Astrocyte (in vitro differentiated cells and primary cell): ENCODE results near the gene PCSK5.

Source experiments
- EZH2 ChIP-seq: IDR thresholded peaks from 2 replicates; pipeline ENCODE4 v1.6.1; 2012; ENCODE audit warnings: mild to moderate bottlenecking, low read length, inconsistent platforms; ENCODE audit not compliant: insufficient read depth
- TF ChIP-seq, protein P1 (sequence below): IDR thresholded peaks from 2 replicates; pipeline ENCODE4 v1.5.1; 2011; ENCODE audit warnings: low read depth, mild to moderate bottlenecking, inconsistent platforms, low read length, moderate library complexity; ENCODE audit not compliant: insufficient read depth

DNA sequence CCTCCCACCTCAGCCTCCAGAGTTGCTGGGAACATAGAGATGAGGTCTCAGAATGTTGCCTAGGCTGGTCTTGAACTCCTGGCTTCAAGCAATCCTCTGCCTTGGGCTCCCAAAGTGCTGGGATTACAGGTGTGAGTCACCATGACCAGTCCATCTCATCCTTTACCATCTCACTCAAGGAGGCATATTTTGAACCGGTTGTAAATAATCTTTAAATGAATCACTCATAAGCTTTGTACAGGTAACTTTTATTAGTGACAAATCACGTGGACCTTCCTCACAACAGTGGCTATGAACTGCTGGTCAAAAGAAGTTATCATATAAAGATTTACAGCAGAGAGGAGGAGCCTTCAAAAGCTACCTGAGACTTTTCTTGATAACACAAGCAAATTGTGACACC lies 433.0 kb downstream of the PCSK5 start:
- TF ChIP-seq, protein P1, sequence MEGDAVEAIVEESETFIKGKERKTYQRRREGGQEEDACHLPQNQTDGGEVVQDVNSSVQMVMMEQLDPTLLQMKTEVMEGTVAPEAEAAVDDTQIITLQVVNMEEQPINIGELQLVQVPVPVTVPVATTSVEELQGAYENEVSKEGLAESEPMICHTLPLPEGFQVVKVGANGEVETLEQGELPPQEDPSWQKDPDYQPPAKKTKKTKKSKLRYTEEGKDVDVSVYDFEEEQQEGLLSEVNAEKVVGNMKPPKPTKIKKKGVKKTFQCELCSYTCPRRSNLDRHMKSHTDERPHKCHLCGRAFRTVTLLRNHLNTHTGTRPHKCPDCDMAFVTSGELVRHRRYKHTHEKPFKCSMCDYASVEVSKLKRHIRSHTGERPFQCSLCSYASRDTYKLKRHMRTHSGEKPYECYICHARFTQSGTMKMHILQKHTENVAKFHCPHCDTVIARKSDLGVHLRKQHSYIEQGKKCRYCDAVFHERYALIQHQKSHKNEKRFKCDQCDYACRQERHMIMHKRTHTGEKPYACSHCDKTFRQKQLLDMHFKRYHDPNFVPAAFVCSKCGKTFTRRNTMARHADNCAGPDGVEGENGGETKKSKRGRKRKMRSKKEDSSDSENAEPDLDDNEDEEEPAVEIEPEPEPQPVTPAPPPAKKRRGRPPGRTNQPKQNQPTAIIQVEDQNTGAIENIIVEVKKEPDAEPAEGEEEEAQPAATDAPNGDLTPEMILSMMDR, result no peak
- TF ChIP-seq EZH2, result no peak
